ENCODE data around the gene DHODH. TPM values are rescaled to one million over a fixed set of nuclear protein-coding genes. Genes with fewer than 3 reads are reported as not detected.
A peak's percentile ranks its signal among the peaks of the same experiment; 100 is the strongest.

Gene DHODH
- polyA plus RNA-seq (3.5 and 3.8 TPM in 2 replicates), polyA minus RNA-seq (2.4 and 3.1 TPM in 2 replicates)

- Histone ChIP-seq H2AFZ (ENCODE audit: low read depth, low read length) (peak within 1 kb of the TSS; percentile 67), H3K9me3 (ENCODE audit: low read length) (no peaks in the 10 kb centered on the region), H3F3A (ENCODE audit: insufficient read depth, low read length, poor library complexity, severe bottlenecking) (no peaks in the 10 kb centered on the region), H3K4me2 (ENCODE audit: low read length) (peak within 1 kb of the TSS; percentile 22), H3K27me3 (ENCODE audit: insufficient read depth, low read depth, low read length) (no peaks in the 10 kb centered on the region), H3K9me2 (ENCODE audit: insufficient read depth, low read length) (no peaks in the 10 kb centered on the region), H3K4me3 (ENCODE audit: low read length) (peak within 1 kb of the TSS; percentile 93), H3K79me2 (replicated peaks; ENCODE audit: insufficient read depth, low read length) (no peaks in the 10 kb centered on the region), H3K9ac (ENCODE audit: low read length) (peak within 1 kb of the TSS; percentile 55), H4K20me1 (ENCODE audit: insufficient read depth) (no peaks in the 10 kb centered on the region), H3K36me3 (ENCODE audit: insufficient read depth, low read length) (no peaks in the 10 kb centered on the region), H3K27ac (ENCODE audit: low read length) (no peak within 1 kb of the TSS)
- TF ChIP-seq EZH2 (IDR thresholded peaks at IDR 0.05; ENCODE audit: borderline replicate concordance, insufficient read depth, low read length, poor library complexity, severe bottlenecking) (no peak), EP300 (conservative IDR thresholded peaks at IDR 0.05; ENCODE audit: poor library complexity, severe bottlenecking) (no peak), CTCF (IDR thresholded peaks at IDR 0.05; ENCODE audit: poor library complexity, severe bottlenecking) (peak; percentile 42), SMC3 (conservative IDR thresholded peaks at IDR 0.05; ENCODE audit: poor library complexity) (peak; percentile 33), RAD21 (conservative IDR thresholded peaks at IDR 0.05) (peak; percentile 42), TAF1 (IDR thresholded peaks at IDR 0.05; ENCODE audit: low read depth) (no peak), MXI1 (conservative IDR thresholded peaks at IDR 0.05; ENCODE audit: poor library complexity, severe bottlenecking) (peak; percentile 100), POLR2AphosphoS5 (IDR thresholded peaks at IDR 0.05) (peak; percentile 50), REST (IDR thresholded peaks at IDR 0.05; ENCODE audit: borderline replicate concordance) (no peak)
These were observed at the start of gene DHODH for GRCh38 chr16:72008424-72009216. TSS of gene DHODH (plus strand) at chr16:72008744. CDS start at chr16:72008765, 21 bp downstream.

- no peak overlapping the region for H3K4me3 ChIP-seq (ENCODE audit: low read length)
These were observed 47.2 kb upstream of the DHODH start for GRCh38 chr16:71961066-71962039.

More at GRCh38 chr16:71961066-71962039, 47.2 kb upstream of the DHODH start:
- H3K79me2 ChIP-seq (replicated peaks; ENCODE audit: insufficient read depth, low read length): no peaks in the 10 kb centered on the region
- no peak overlapping the region for H3K9ac ChIP-seq (ENCODE audit: low read length)
- no peaks in the 10 kb centered on the region for H3F3A ChIP-seq (ENCODE audit: insufficient read depth, low read length, poor library complexity, severe bottlenecking)
- no peaks in the 10 kb centered on the region for H3K9me2 ChIP-seq (ENCODE audit: insufficient read depth, low read length)
- H3K9me3 ChIP-seq (ENCODE audit: low read length): no peaks in the 10 kb centered on the region
- no peaks in the 10 kb centered on the region for H4K20me1 ChIP-seq (ENCODE audit: insufficient read depth)
- no peak overlapping the region for H3K27ac ChIP-seq (ENCODE audit: low read length)
- H3K27me3 ChIP-seq (ENCODE audit: insufficient read depth, low read depth, low read length): no peaks in the 10 kb centered on the region
- no peak overlapping the region for H3K4me2 ChIP-seq (ENCODE audit: low read length)
- TF ChIP-seq EP300 (conservative IDR thresholded peaks at IDR 0.05; ENCODE audit: poor library complexity, severe bottlenecking) (no peak), CTCF (IDR thresholded peaks at IDR 0.05; ENCODE audit: poor library complexity, severe bottlenecking) (peak; percentile 70), RAD21 (conservative IDR thresholded peaks at IDR 0.05) (peak; percentile 67), MXI1 (conservative IDR thresholded peaks at IDR 0.05; ENCODE audit: poor library complexity, severe bottlenecking) (no peak), TAF1 (IDR thresholded peaks at IDR 0.05; ENCODE audit: low read depth) (no peak), REST (IDR thresholded peaks at IDR 0.05; ENCODE audit: borderline replicate concordance) (no peak), SMC3 (conservative IDR thresholded peaks at IDR 0.05; ENCODE audit: poor library complexity) (peak; percentile 57), EZH2 (IDR thresholded peaks at IDR 0.05; ENCODE audit: borderline replicate concordance, insufficient read depth, low read length, poor library complexity, severe bottlenecking) (no peak)
- no peaks in the 10 kb centered on the region for H3K36me3 ChIP-seq (ENCODE audit: insufficient read depth, low read length)
- no peak overlapping the region for H2AFZ ChIP-seq (ENCODE audit: low read depth, low read length)
